Measurements from ENCODE around the gene CRELD2. TPM values are rescaled to one million over a fixed set of nuclear protein-coding genes. Genes with fewer than 3 reads are reported as not detected.

CRELD2 gene
- total and polyA plus RNA-seq, 2 of the 13 experiments (the other 11 are each of a cell fraction or from before 2014, with no cell fraction given) = 17.2 to 44.7 TPM

- WGBS (ENCODE audit: low lambda C conversion rate) = 95% methylated on average over 4 of the region's 4 CpGs
- ChIA-PET POLR2A (no interaction called here), CTCF (ENCODE audit: low intra/inter-chr PET ratio, low total read pairs) (no interaction called here)
- Histone ChIP-seq H3K4me2 (ENCODE audit: low read depth, low read length) (no peak overlapping the region), H4K20me1 (ENCODE audit: insufficient read depth, low read length) (no peaks in the 10 kb centered on the region), H3K9ac (ENCODE audit: insufficient read depth, low read depth, low read length) (no peak overlapping the region), H3K27me3 (ENCODE audit: control insufficient read depth in 1 of 2, insufficient read depth in 2 of 2, low read length in 2 of 2) (no peaks in the 10 kb centered on the region), H2AFZ (ENCODE audit: low read length) (no peak overlapping the region), H3K27ac (ENCODE audit: extremely low read length, insufficient read depth, low read length) (no peak overlapping the region), H3K36me3 (replicated peaks in 1 of 2; ENCODE audit: control insufficient read depth in 1 of 2, insufficient read depth in 2 of 2, low read length in 2 of 2) (peaks cover 10 to 11% of the 10 kb centered on the region in 2 experiments), H3K79me2 (ENCODE audit: insufficient read depth, low read length) (no peaks in the 10 kb centered on the region), H3K4me3 (replicated peaks in 1 of 3; ENCODE audit: insufficient read depth in 1 of 3, low read depth in 2 of 3, low read length in 3 of 3) (no peak overlapping the region), H3K9me3 (ENCODE audit: low read length) (no peaks in the 10 kb centered on the region), H3K4me1 (ENCODE audit: insufficient read depth, low read length) (no peaks in the 10 kb centered on the region)
- intact Hi-C loops (cut with micrococcal nuclease; ENCODE audit: unreplicated experiment) (no loop called here), in situ Hi-C loops (cut with HindIII; ENCODE audit: extremely low pct_ligation_motif_present, low pct_unique_long_range_greater_than_20kb) (no loop called here)
- no TSS peak for BruUV-seq (replicated peaks)
- FAIRE-seq (no peak), ATAC-seq (no peak), DNase-seq (ENCODE audit: low spot score) (no peak)
- TF ChIP-seq GATA4 (IDR thresholded peaks at IDR 0.05; ENCODE audit: borderline replicate concordance, low read depth) = no peak
- TF ChIP-seq ZNF234 (CRISPR knock-in tag; conservative IDR thresholded peaks at IDR 0.05) = no peak
Measured at GRCh38 chr22:49893025-49893424, 25.4 kb upstream of the CRELD2 start.

DNA sequence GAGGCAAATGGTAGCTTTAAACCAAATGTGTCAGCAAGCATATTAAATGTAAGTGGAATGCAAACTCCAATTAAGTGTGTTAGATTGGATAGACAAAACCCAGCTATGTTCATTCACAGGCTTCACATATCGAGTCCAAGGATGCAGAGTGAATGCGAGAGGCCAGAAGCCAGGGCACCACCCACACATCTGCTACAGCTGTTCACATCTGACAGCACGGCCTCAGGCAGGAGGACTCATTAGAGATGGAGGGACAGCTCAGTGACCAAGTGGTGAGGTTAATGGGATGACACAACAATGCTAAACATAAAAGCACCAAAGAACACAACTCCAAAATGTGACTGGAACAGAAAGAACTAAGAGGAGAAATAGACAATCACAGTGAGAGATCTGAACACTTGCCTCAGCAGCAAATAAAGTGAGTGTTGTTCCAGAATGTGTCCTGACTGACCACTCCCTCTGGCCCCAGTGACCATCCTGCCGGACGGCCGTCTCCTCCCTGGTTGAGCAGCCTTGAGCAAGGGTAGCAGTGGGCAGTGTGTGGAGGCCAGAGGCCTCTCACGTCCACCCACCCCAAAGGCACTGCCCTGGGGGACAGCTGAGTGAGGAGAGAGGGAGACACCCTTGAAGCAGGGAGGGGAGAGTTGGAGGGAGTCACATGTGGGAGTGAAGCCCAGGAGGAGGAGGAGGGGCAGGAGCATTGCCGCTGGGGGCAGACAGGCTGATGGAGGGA, 23.9 kb upstream of the CRELD2 start:
- H4K20me1 ChIP-seq (ENCODE audit: insufficient read depth, low read length) = no peaks in the 10 kb centered on the region
- no peak for DNase-seq (ENCODE audit: low spot score)
- peak; percentile 38 for ATAC-seq
- FAIRE-seq = no peak
- TF ChIP-seq RBM22 (optimal IDR thresholded peaks at IDR 0.05; ENCODE audit: low read length) (peak; percentile 84), HHEX (CRISPR knock-in tag; IDR thresholded peaks at IDR 0.05) (no peak), AGO2 (optimal IDR thresholded peaks at IDR 0.05; ENCODE audit: low read depth, low read length) (peak; percentile 72)
- CTCF ChIA-PET (ENCODE audit: low intra/inter-chr PET ratio, low total read pairs) = no interaction called here
- in situ Hi-C loops (cut with HindIII; ENCODE audit: extremely low pct_ligation_motif_present, low pct_unique_long_range_greater_than_20kb) (no loop called here), intact Hi-C loops (cut with micrococcal nuclease; ENCODE audit: unreplicated experiment) (no loop called here)
- H3K4me3 ChIP-seq (replicated peaks in 1 of 3; ENCODE audit: insufficient read depth in 1 of 3, low read depth in 2 of 3, low read length in 3 of 3) = no peak overlapping the region
- no peak overlapping the region for H3K9ac ChIP-seq (ENCODE audit: insufficient read depth, low read depth, low read length)
- no peaks in the 10 kb centered on the region for H3K79me2 ChIP-seq (ENCODE audit: insufficient read depth, low read length)
- WGBS (ENCODE audit: low lambda C conversion rate) = 88% methylated on average over 8 of the region's 8 CpGs
- H3K4me2 ChIP-seq (ENCODE audit: low read depth, low read length) = no peak overlapping the region
- no peaks in the 10 kb centered on the region for H3K27me3 ChIP-seq (ENCODE audit: control insufficient read depth in 1 of 2, insufficient read depth in 2 of 2, low read length in 2 of 2)
- no peaks in the 10 kb centered on the region for H3K9me3 ChIP-seq (ENCODE audit: low read length)
- no peak overlapping the region for H3K27ac ChIP-seq (ENCODE audit: extremely low read length, insufficient read depth, low read length)
- H3K36me3 ChIP-seq (replicated peaks in 1 of 2; ENCODE audit: control insufficient read depth in 1 of 2, insufficient read depth in 2 of 2, low read length in 2 of 2) = peaks cover 0 to 6% of the 10 kb centered on the region in 2 experiments; a peak in 3 of 5 replicates
- H2AFZ ChIP-seq (ENCODE audit: low read length) = no peak overlapping the region
- BruUV-seq (replicated peaks) = TSS peak; percentile 28
- POLR2A ChIA-PET = no interaction called here
- H3K4me1 ChIP-seq (ENCODE audit: insufficient read depth, low read length) = no peaks in the 10 kb centered on the region

All from HepG2 (cell line).